ENCODE results near the gene ADCY5. TPM values are rescaled to one million over a fixed set of nuclear protein-coding genes. Genes with fewer than 3 reads are reported as not detected.

Gene ADCY5
- total and polyA plus RNA-seq, 8 donors, result 3.4 to 17.6 (median 14.2) TPM

- H3K27me3 ChIP-seq, result no peaks in the 10 kb centered on the region
- DNase-seq (peak in 1 of 4 donors; percentile 4), ATAC-seq (no peak)
- H3K36me3 ChIP-seq, result no peaks in the 10 kb centered on the region
- H3K9me3 ChIP-seq, result no peaks in the 10 kb centered on the region
- intact Hi-C loops (cut with DNase I), result no loop called here
- H3K4me1 ChIP-seq, result peaks cover 3% of the 10 kb centered on the region in 2 donors
- no peak overlapping the region for H3K4me3 ChIP-seq
- H3K27ac ChIP-seq, result no peak overlapping the region
- no peak for TF ChIP-seq CTCF (IDR thresholded peaks at IDR 0.05)
Measured at GRCh38 chr3:123371859-123372685, 76.8 kb downstream of the ADCY5 start.

- Histone ChIP-seq H3K4me3 (no peak overlapping the region), H3K27ac (no peak overlapping the region), H3K27me3 (no peaks in the 10 kb centered on the region), H3K4me1 (peaks cover 3% of the 10 kb centered on the region in 2 donors), H3K36me3 (no peaks in the 10 kb centered on the region), H3K9me3 (no peaks in the 10 kb centered on the region)
- DNase-seq, result peak in 1 of 4 donors; percentile 12
- no peak for TF ChIP-seq CTCF (IDR thresholded peaks at IDR 0.05)
- intact Hi-C loops (cut with DNase I), result no loop called here
- no peak for ATAC-seq
Measured at GRCh38 chr3:123371426-123371825, 77.5 kb downstream of the ADCY5 start.

- H3K36me3 ChIP-seq, result no peaks in the 10 kb centered on the region
- H3K4me1 ChIP-seq, result peaks cover 3% of the 10 kb centered on the region in 2 donors
- intact Hi-C loops (cut with DNase I), result no loop called here
- ATAC-seq, result no peak
- no peak for TF ChIP-seq CTCF (IDR thresholded peaks at IDR 0.05)
- H3K27ac ChIP-seq, result no peak overlapping the region
- no peaks in the 10 kb centered on the region for H3K9me3 ChIP-seq
- peak in 1 of 4 donors; percentile 1 for DNase-seq
- H3K27me3 ChIP-seq, result no peaks in the 10 kb centered on the region
- no peak overlapping the region for H3K4me3 ChIP-seq
Measured at GRCh38 chr3:123370819-123371218, 78.1 kb downstream of the ADCY5 start.

DNA sequence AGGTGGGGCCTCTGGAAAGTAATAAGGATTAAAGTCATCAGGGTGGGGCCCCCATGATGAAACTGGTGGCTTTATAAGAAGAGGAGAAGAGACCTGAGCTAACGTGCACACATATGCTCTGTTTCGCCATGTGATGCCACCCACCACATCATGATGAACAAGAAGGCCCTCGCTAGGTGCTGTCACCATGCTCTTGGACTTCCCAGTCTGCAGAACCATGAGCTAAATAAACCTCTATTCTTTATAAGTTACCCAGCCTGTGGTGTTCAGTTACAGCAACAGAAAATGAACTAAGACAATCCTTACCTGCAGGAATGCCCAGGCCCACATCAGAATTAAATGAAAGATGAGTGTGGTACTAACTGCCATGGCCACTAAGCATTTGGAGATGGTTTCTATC is 79.8 kb downstream of the ADCY5 start:
- H3K27me3 ChIP-seq, result no peaks in the 10 kb centered on the region
- no peaks in the 10 kb centered on the region for H3K36me3 ChIP-seq
- intact Hi-C loops (cut with DNase I), result no loop called here
- ATAC-seq (no peak), DNase-seq (no peak)
- H3K9me3 ChIP-seq, result no peaks in the 10 kb centered on the region
- no peak for TF ChIP-seq CTCF (IDR thresholded peaks at IDR 0.05)
- H3K27ac ChIP-seq, result no peak overlapping the region
- peaks cover 3% of the 10 kb centered on the region in 2 donors for H3K4me1 ChIP-seq
- no peak overlapping the region for H3K4me3 ChIP-seq

DNA sequence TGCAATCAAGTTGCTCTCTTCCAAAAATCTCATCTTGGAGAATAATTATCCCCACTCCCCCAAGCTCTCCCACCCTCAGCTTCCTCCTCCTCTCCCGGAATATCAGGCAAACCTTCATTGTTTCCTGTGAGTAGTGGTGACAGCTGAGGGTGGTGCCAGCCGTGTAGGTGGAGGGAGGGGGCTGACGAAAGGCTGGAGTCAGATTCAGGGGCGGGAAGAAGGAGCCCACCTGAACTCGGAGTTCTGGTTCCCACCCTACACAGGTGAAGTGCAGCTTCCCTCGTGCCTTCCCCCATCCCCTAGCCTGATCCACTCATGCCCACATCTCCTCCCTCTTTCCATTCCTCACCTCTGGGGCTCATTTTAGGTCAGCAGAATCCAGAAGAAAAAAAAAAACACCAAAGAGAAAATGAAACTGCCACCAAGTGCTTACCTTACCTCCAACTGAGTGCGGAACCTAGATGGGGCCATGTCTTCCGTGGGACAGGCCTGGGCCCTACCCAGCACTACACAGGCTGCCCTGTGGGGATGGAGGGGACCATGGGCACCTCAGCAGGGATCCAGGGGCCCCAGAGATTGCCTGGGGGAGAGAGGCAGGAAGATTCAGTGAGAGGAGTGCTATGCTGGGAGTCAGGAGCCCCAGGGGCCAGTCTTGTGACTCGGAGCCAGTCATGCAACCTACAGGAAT is 81.3 kb downstream of the ADCY5 start:
- ATAC-seq, result no peak
- Histone ChIP-seq H3K4me3 (no peak overlapping the region), H3K36me3 (no peaks in the 10 kb centered on the region), H3K9me3 (no peaks in the 10 kb centered on the region), H3K4me1 (no peaks in the 10 kb centered on the region), H3K27me3 (no peaks in the 10 kb centered on the region), H3K27ac (no peak overlapping the region)
- intact Hi-C loops (cut with DNase I), result no loop called here
- no peak for TF ChIP-seq CTCF (IDR thresholded peaks at IDR 0.05)
- no peak for DNase-seq
